ENCODE measurements around the gene COL27A1.
"Not testable (repeated sequence)": the region's sequence is repeated elsewhere in the genome, so short reads cannot be mapped to it uniquely, and the experiment has no call there.

The COL27A1 gene

DNA sequence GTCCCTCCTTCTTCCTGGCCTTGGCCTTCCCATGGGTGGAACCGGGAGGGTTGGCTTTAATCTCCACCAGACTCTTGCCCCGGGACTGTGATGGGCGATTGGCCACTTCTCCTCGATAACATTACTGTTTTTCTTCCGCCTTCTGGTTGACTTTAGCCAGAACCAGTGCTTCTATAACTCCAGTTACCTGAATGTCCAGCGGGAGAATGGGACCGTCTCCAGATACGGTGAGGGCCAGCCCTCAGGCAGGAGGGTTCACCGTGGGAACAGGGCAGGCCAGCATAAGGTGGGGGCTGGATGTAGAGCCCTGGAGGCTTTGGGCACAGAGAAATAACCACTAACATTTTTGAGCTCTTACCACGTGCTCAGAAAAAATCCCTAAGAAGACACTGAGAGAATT is 175.3 kb downstream of the COL27A1 start:
- in situ Hi-C loops (cut with MboI; ENCODE audit: low sequenced_read_pairs) = no loop called here

DNA sequence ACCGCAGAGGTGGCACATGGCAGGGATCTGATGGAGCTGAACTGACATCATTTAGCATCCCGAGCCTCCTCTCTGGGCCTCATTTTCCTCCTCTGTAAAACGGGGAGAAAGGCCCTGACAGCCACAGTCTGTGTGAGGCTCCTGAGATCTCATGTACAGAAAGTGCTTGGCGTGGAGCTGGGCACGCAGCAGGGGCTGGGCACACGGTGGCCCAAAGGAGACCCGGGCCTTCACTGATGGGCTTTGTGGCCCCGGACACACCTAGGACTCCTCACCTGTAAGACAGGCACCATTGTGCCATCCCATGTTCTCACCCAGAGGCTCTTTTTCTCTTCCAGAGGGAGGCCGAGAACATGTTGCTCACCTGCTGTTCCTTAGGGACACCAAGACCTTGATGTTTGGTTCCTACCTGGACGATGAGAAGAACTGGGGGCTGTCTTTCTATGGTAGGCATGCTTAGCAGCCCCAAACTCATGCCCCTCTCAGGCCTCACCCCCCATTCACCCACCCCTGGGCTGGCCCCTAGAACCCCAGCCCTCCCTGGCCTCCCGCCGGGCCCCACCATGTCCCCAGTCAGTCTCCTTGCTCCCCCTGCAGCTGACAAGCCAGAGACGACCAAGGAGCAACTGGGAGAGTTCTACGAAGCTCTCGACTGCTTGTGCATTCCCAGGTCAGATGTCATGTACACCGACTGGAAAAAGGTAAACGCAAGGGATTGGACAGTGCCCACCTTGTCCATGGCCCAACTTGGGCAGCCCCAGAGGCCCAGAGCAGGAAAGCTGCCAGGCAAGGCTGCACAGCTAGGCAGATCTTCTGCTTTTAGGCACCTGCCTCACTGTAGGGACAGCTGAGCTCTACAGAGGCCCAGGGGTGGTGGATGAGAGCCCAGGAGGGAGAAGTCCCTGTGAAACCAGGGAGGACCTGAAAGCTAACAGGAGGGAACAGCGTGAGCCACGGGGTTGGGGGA is 176.2 kb downstream of the COL27A1 start:
- in situ Hi-C loops (cut with MboI; ENCODE audit: low sequenced_read_pairs) = not testable (repeated sequence)

DNA sequence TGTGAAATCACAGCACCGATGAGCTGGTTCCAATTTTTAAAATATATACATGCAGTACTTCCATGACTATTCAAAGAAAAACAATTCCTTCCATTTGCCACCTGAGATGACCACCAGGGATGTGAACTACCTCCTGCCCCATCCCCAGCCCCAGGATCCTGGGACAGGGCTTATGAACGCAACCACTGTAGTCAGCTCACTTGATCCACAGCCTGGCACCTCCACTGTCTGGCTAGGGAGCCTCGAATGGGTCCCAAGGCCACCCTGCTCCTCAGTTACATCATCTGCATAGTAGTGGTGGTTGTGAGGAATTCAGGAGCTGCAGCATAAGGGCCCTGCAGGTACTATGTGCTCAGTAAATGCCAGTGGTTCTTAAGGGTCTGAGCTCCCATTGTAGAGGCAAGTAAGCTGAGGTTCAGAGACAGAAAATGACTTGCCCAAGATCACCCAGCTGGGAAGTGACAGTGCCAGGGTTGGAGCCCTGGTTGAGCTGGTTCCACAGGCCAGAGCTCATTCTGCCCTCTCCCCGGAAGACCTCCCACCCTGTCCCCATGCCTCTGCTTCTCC is 177.2 kb downstream of the COL27A1 start:
- in situ Hi-C loops (cut with MboI; ENCODE audit: low sequenced_read_pairs) = not testable (repeated sequence)

DNA sequence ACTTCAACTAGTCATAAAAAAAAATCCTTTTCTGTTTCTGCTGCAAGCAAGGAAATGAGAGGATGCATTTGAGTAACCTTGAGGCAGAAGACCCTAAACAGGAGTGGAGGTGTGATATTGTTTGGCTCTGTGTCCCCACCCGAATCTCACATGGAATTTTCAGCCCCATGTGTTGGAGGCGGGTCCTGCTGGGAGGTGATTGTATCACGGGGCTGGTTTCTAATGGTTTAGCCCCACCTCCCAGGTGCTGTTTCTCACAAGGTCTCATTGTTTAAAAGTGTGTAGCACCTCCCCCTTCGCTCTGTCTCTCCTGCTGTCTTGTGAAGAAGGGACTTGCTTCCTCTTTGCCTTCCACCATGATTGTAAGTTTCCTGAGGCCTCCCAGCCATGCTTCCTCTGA is 178.4 kb downstream of the COL27A1 start:
- in situ Hi-C loops (cut with MboI; ENCODE audit: low sequenced_read_pairs) = not testable (repeated sequence)

DNA sequence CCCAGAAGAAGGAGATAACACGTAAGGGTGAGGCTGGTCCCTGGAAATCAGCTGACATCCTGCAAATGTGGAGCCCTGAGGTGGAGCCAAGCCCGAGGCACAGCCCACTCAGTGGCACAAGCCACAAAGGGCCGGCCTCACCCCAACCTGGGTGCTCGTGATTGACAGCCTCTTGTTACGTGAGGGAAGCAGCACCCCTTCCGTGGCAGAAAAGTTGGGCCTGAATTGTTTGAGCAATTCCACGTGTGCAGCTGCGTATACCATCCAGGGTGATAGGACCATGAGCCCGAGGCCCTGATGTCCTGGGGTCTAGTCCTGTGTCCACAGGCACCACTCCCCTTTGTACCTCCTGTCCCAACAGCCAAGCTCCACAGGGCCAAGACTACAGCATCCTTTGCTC is 179.2 kb downstream of the COL27A1 start:
- in situ Hi-C loops (cut with MboI; ENCODE audit: low sequenced_read_pairs) = no loop called here

DNA sequence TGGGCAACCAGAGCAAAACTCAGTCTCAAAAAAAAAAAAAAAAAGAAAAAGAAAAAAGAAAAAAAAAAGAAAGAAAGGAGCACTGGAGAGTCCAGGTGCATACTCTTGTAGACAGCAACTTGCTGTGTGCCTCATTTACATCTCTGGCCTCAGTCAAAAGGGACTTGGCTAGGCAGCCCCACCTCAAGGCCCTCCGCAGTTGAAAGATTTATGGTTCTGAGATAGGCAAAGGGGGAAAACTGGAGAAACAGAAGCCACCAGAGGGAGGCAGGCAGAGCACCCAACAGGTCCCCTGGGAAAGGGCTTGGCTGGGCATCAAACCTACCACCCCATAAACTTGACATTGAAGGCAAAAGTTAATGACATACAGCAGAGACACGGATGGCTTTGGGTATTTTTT is 180.4 kb downstream of the COL27A1 start:
- in situ Hi-C loops (cut with MboI; ENCODE audit: low sequenced_read_pairs) = no loop called here

DNA sequence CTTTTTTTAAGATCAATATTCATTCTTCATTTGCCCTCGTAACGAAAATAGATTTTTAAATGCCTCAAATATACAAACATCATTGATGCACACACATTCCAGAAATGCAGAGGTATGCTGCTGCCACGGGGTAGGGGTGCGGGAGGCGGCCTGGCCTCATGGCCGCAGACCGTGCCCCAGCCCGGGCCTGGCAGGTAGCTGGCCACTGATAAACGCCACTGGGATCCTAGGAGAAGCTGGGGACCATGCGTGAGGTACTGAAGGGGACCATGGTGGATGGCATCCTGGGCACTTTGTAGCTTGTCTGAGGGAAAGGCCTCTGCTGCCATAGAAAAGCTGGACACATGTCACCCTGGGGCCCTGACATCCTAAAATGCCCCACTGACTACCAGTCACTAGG is 180.8 kb downstream of the COL27A1 start:
- in situ Hi-C loops (cut with MboI; ENCODE audit: low sequenced_read_pairs) = no loop called here

DNA sequence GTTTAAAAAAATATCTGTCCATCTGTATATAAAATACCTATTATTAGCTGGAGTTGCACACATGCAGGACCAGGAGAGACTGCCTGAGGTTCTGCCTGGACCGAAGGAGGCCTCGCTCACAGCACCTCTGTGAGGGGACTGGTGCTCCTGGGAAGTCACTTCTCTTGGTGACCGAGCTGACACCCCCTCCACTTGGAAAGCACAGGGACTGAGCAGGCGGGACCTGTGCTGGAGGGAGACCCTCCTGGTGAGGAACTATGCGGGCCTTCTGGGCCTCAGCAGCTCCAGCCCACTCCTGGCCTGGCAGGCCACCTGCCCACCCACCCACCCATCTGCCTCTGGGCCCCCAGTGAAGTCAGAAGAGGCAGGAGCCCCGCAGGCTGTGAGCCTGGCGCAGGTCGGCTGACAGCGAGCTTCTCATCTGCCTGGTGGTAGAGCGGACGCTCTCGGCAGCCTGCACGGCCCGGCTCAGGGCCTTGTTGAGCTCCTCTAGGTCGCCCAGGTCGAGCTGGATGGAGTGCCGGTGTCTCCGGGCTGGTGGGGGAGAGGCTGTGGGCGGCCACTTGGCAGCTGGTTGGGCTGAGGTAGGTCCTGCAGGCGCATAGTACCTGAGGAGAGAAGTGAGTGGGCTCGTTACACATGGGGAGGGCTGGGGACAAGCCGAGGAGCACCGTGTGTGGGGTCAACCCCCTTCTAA is 181.5 kb downstream of the COL27A1 start:
- in situ Hi-C loops (cut with MboI; ENCODE audit: low sequenced_read_pairs) = no loop called here

DNA sequence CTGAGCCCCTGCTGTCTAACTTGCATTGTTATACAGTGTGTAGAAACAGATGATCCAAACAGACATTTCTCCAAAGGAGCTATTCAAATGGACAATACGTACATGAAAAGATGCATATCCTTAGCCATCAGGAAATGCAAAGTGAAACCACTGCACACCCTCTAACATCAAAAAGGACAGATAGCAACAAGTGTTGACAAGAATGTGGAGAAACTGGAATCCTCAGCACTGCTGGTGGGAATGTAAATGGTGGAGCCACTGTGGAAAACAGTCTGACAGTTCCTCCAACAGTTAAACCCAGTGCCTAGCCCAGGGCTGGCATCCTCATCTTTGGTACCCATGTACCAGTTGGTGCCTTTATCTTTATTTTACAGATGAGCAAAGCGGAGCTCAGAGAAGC is 182.8 kb downstream of the COL27A1 start:
- in situ Hi-C loops (cut with MboI; ENCODE audit: low sequenced_read_pairs) = no loop called here

DNA sequence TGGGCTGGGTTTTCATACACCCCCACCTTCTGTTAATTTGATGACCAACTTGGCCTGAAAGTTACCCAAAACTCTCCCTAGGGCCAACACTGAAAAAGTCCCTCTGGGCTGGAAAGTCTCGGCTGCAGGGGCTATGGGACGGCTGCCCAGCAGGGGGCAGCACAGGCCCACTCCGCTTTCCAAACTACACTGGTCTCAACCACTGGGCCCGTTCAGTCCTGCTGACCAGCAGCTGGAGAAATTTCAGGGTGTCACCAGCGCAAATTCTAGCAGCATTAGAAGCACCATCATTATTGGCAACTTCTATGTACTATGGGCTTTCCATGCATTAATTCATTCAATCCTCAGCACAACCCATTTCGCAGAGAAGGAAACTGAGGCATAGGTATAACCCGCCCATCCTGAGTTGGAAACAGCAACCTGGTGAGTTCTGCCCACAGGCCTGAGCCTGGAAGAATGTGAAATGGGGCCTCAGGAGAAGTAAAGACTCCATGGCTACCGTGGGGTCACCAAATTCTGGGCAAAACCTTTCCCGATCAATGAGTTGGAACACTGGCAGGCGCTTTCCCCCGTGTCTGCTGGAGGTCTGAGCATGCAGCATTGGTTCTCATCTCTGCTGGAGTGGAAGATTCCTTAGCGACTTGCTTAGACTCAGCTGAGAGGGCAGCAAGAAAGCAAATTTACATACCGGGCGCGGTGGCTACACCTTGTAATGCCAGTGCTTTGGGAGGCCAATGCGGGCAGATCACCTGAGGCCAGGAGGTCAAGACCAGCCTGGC is 184.0 kb downstream of the COL27A1 start:
- in situ Hi-C loops (cut with MboI; ENCODE audit: low sequenced_read_pairs) = no loop called here

DNA sequence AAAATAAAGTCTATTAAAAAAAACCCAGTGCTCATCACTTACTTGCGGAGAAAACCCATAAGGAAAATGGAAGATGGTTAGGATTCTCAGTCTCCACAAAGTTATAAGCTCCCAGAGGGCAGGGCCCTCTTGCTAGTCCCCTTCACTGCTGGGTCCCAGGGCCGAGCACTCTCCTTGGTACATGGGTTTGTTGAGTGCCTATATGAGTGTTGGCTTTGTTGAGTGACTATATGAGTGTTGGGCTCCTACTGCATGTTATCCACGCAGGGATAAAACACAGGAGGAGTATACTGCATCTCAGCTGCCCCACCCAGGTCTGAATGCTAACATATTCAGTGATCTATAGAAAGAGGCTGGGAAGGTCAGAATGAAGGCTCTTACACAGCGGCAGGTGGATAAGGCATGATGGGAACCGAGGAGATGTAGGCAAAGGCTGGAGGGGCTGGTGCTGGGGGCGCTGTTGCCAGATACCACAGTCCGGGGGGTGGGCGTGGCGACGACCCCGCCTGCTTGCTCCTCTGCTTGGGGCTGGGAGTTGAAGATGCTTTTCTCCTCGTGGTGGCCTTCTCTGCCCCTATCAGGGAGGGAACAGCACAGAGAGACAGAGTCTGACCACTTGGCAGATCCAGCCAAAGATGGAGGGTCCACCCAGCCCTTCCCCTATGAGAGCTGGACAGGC is 186.0 kb downstream of the COL27A1 start:
- in situ Hi-C loops (cut with MboI; ENCODE audit: low sequenced_read_pairs) = no loop called here

DNA sequence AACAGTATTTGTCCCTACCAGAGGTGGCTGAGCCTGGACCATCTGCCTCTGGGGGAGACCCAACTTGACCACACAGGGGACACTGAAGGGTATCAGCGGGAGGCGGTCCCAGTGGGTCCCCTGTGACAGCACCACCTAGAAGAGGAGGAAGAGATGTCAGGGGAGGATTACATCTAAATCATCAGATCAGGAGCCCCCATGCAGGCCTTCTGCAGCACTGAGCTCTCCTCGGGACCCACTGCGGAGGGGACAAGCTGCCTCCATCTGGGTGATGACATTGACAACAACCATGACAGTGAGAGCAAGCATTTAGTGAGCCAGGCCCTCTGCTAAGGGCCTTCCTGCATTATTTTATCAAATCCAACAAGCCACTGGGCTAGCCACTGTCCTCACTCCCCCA is 186.7 kb downstream of the COL27A1 start:
- in situ Hi-C loops (cut with MboI; ENCODE audit: low sequenced_read_pairs) = no loop called here

DNA sequence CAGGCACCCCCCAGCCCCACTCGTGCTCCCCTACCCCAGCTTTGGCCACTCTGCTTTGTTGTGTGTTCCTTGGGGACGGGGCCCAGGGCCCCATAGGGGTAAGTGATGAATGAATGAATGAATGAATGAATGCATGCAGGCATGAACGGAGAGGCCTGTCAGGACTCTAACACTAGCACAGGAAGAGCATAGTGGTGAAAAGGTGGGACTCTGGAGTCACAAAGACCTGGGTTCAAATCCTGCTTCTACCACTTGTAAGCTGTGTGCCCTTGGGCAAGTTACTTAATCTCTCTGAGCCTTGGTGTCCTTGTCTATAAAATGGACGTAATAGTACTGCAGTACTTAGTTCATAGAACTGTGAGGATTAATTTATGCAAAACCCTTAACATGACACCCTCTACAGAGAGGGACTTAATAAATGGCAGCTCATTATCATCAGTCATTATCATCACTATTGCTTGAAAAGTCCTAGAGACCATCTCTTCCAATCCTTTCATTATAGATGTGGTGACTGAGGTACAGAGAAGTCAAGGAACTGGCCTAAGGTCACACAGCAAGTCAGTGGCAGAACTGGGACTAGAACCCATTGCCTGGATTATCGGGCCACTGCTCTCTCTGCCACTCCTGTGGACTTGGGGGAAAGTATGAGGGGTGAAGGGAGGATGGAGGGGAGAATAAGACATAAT is 187.6 kb downstream of the COL27A1 start:
- in situ Hi-C loops (cut with MboI; ENCODE audit: low sequenced_read_pairs) = no loop called here

DNA sequence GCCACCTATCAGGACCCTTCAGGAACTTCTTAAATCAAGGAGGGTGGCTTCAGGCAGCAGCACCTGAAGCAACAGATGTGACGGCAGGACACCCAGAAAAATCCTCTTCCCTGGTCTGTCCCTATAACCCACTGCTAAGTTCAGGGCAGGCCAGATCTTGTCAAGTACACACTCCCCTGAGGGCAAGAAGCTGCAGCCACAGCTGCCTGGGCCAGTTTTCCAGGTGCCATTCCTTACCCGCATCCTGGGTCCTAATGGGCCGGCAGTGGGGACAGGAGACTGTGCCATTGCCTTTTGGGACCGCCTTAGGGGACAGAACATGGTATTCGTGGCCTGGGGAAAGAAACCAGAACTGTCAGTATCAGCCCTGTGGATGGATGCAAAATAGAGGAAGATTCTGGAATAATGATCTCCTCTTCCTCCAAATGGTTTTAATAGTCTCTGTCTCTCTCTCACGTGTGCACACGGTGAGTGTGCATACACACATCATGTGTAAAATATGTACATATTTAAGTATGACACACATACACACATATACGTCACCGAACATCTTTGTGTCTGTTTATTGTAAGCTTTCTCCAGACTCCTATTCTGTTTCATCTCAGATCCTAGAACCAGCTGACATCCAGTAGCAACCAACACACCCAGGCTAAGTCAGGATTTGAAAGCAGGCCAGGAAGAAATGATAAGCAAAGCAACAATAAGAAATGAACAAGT is 188.3 kb downstream of the COL27A1 start:
- in situ Hi-C loops (cut with MboI; ENCODE audit: low sequenced_read_pairs) = no loop called here

DNA sequence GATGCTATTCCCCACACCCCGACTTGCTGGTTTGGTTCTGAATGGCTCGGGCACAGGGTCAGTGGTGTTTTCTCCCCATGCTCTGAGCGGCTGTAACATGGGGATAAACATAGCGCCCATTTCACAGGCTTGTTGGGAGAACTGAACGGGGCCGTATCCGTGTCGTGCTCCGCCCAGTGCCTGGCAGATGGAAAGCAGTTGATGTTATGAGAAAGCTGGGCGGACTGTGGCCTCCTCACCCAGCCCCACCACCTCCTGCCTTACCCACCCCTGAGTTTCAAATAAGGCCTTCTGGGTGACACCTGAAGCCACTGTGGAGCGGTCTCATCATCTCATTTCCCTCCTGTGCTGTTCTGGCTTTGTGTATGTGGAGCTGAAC is 188.8 kb downstream of the COL27A1 start:
- in situ Hi-C loops (cut with MboI; ENCODE audit: low sequenced_read_pairs) = no loop called here

DNA sequence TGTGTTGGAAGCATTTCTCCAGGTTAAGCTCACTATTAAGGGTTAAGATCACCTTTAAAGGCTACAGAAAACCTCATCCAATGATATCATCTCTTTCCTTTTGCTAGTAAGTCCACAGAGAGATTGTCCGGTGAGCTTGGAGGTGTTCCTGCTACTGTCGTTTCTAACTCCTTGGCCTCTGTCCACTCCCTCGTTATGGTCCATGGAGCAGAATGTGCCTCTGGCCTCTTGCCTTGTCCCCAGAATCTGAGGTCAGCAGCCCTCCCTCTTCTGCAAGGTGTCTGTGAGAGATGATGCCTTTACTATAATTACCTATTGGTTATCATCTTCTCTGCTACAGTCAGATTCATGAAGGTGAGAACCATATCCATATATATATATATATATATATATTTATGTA is 189.4 kb downstream of the COL27A1 start:
- in situ Hi-C loops (cut with MboI; ENCODE audit: low sequenced_read_pairs) = no loop called here

DNA sequence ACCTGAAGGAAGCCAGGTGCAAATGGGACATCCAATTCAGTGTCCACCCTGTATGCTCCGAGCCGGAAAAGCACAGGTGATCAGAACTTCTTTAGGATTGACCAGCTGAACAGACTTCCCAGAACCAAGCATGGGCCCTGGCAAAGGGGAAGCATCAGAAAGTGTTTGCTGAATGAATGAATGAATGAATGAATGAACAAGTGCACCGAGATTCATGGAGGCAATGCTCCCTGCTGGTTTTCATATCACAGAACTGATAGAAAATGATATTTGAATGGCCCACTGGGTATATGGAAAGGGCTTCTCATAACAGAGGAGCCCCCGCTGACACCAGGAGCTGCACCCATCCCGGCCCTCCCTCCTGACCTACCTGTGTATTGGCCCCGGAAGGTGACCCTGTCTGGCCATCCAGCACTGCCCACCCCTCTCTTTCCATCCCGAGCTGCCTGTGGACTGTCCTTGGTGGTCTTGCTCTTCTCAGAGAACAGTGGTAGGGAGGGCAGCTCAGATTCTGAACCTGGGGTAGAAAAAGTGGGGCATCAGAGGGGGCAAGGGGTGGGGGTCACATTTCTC is 190.2 kb downstream of the COL27A1 start:
- in situ Hi-C loops (cut with MboI; ENCODE audit: low sequenced_read_pairs) = no loop called here

DNA sequence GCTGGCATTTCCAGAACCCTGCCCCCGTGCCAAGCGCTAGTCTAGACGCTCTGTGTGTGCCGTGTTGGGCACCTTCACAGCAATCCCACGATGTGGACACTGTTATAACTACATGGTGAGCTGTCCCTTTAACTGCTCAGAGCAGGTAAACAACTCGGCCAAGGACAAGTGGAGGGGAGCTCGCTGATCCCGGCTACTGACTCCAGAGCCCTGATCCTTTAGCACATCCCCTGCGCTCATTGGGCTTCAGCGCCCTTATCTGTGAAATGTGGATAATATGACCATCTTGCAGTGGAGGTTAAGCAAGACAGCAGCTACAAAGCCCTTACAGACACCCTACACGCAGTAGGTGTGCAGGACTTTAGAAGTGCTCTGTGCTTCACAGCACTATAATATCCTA is 190.8 kb downstream of the COL27A1 start:
- in situ Hi-C loops (cut with MboI; ENCODE audit: low sequenced_read_pairs) = no loop called here

DNA sequence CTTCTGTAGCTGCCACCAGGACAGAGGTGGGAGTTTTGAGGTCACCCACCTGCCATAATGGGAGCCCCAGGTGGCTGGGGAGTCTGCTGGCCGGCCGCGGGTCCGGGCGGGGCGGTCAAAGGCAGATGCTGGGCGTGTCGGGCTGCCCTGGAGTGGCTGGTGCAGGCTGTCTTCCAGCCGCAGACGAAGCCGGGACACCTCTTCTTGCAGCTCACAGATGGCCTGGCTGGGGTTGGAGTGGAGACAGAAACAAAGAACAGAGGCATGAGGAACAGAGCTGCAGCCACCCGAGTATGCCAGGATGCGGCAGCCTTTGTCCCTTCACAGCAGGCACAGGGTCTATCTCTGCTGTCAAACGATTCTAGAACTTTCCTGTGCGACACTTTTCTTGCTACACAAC is 192.3 kb downstream of the COL27A1 start:
- in situ Hi-C loops (cut with MboI; ENCODE audit: low sequenced_read_pairs) = no loop called here

Data from hTERT RPE-1 (cell line).